HepG2 (cell line): Measurements from ENCODE around the gene LRRC45. TPM values are rescaled to one million over a fixed set of nuclear protein-coding genes. Genes with fewer than 3 reads are reported as not detected.

Source experiments
- AKNA ChIP-seq: sonication (generic); formaldehyde crosslinking; IDR thresholded peaks from 2 replicates; pipeline ENCODE4 v1.4.0; 2020; ENCODE audit warnings: missing genetic modification reagents, borderline replicate concordance
- BCLAF1 ChIP-seq: fragments of 450-650 bp; IDR thresholded peaks from 2 replicates; pipeline ENCODE4 v1.6.1; 2017; ENCODE audit warnings: mild to moderate bottlenecking
- FOSL2 ChIP-seq: sonication (generic); formaldehyde crosslinking; IDR thresholded peaks from 2 replicates; pipeline ENCODE4 v1.4.0; 2020; ENCODE audit warnings: missing genetic modification reagents
- HNRNPK ChIP-seq: fragments of 200-400 bp; formaldehyde crosslinking; IDR thresholded peaks from 2 replicates; pipeline ENCODE4 v1.6.1; 2018; ENCODE audit warnings: low read length, low read depth, moderate library complexity, mild to moderate bottlenecking; ENCODE audit not compliant: poor library complexity, severe bottlenecking
- ISX ChIP-seq: sonication (generic); formaldehyde crosslinking; conservative IDR thresholded peaks from 2 replicates; pipeline ENCODE4 v1.5.0; 2020; ENCODE audit warnings: missing genetic modification reagents
- MEF2D ChIP-seq: sonication (generic); formaldehyde crosslinking; IDR thresholded peaks from 2 replicates; pipeline ENCODE4 v1.5.1; 2020; ENCODE audit warnings: mild to moderate bottlenecking, missing genetic modification reagents
- MIER3 ChIP-seq: IDR thresholded peaks from 2 replicates; pipeline ENCODE4 v1.6.1; 2016; ENCODE audit warnings: missing compliant biosample characterization, borderline replicate concordance
- NR1H2 ChIP-seq: sonication (generic); formaldehyde crosslinking; IDR thresholded peaks from 2 replicates; pipeline ENCODE4 v1.8.1; 2022; ENCODE audit warnings: low read depth, missing genetic modification reagents, borderline replicate concordance
- TOPORS ChIP-seq: sonication (generic); formaldehyde crosslinking; IDR thresholded peaks from 2 replicates; pipeline ENCODE4 v1.8.0; 2023; ENCODE audit warnings: mild to moderate bottlenecking, missing genetic modification reagents
- ZNF225 ChIP-seq: sonication (generic); formaldehyde crosslinking; IDR thresholded peaks from 2 replicates; pipeline ENCODE4 v1.4.0; 2020; ENCODE audit warnings: mild to moderate bottlenecking, missing genetic modification reagents
- ZNF234 ChIP-seq: sonication (generic); formaldehyde crosslinking; conservative IDR thresholded peaks from 2 replicates; pipeline ENCODE4 v1.5.1; 2020; ENCODE audit warnings: mild to moderate bottlenecking, missing genetic modification reagents
- ZNF546 ChIP-seq: sonication (generic); formaldehyde crosslinking; conservative IDR thresholded peaks from 2 replicates; pipeline ENCODE4 v1.8.1; 2023; ENCODE audit warnings: mild to moderate bottlenecking, missing genetic modification reagents
- ZNF552 ChIP-seq: sonication (generic); formaldehyde crosslinking; IDR thresholded peaks from 2 replicates; pipeline ENCODE4 v1.9.0; 2022; ENCODE audit warnings: missing genetic modification reagents, mild to moderate bottlenecking, borderline replicate concordance
- ZNF629 ChIP-seq: sonication (generic); formaldehyde crosslinking; conservative IDR thresholded peaks from 2 replicates; pipeline ENCODE4 v1.5.0; 2020; ENCODE audit warnings: missing genetic modification reagents
- ZNF713 ChIP-seq: sonication (generic); formaldehyde crosslinking; IDR thresholded peaks from 2 replicates; pipeline ENCODE4 v1.4.0; 2020; ENCODE audit warnings: mild to moderate bottlenecking, missing genetic modification reagents
- ZNF839 ChIP-seq: sonication (generic); formaldehyde crosslinking; IDR thresholded peaks from 2 replicates; pipeline ENCODE4 v1.4.0; 2020; ENCODE audit warnings: missing genetic modification reagents, mild to moderate bottlenecking, borderline replicate concordance
- polyA plus RNA-seq, 8 experiments: library from polyadenylated mRNA; depleted of rRNA in 3 of 8; stranded (reverse) in 7 of 8; unstranded in 1 of 8; fragments of >200 nt; fragmentation: Illumina TruSeq in 4 of 8; extraction: Trizol in 4 of 8; gene quantifications; 2 replicates each; pipeline versions ENCODE4 v1.2.1 to v1.2.3, GENCODE V29; 2011 to 2016; ENCODE audit warnings: low read depth in 4 of 8, missing spikeins in 1 of 8, mixed read lengths in 1 of 8; ENCODE audit not compliant: insufficient read depth in 1 of 8
- total RNA-seq, 5 experiments: library from RNA; depleted of rRNA; stranded (reverse); fragments of >200 nt; fragmentation: Illumina TruSeq; extraction: Trizol; gene quantifications; 2 replicates each; pipeline ENCODE4 v1.2.3, GENCODE V29; 2016; ENCODE audit warnings: low read depth in 1 of 5
- TF ChIP-seq, protein P1 (sequence below): sonication (generic); formaldehyde crosslinking; IDR thresholded peaks from 2 replicates; pipeline ENCODE4 v1.4.0; 2020; ENCODE audit warnings: missing genetic modification reagents
- TF ChIP-seq, protein P2 (sequence below): sonication (generic); formaldehyde crosslinking; IDR thresholded peaks from 2 replicates; pipeline ENCODE4 v1.5.0; 2020; ENCODE audit warnings: mild to moderate bottlenecking, missing genetic modification reagents

The LRRC45 gene
- total and polyA plus RNA-seq, 2 of the 13 experiments (the other 11 are each of a cell fraction or from before 2014, with no cell fraction given): 11.6 to 48.1 TPM

DNA sequence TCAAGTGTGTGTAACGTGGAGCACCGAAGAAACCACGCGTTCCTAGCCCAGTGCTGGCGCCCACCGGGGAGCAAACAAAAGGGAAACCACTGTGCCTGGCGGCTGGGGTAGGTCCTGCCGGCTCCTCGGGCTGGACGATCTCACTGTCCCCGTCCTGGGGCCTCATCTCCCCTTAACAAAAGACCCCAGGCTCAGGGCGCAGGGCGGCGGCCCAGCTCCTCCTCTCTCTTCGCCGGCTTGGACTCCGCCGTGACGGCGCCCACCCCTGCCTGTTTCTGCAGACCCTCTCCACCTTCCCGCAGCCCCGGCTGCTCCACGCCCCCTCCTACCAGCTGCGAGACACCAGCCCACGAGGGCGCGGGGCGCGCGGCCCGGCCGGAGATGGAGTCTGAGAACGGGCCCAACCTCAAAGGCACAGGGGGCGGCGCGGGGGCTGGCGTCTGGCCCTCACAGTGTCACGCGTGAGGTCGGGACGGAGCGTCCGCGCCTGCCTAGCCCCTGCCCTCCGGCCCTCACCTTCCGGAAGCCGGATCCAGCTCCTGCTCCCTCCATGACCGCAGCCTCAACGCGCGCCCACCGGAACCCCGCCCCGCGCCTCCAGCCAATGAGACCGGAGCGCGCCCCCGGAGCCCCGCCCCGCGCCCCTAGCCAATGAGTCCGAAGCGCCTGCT, 660 bp upstream of the LRRC45 start, which contains the start of gene CENPX (continued):
- TF ChIP-seq ZNF552 (CRISPR knock-in tag) (0 out of 2 replicates have a peak, but pooled peaks have one; percentile 75), TOPORS (CRISPR knock-in tag) (no peak), MIER3 (CRISPR knock-in tag) (no peak), HNRNPK (peak; percentile 91), ZNF629 (CRISPR knock-in tag) (no peak), ZNF546 (CRISPR knock-in tag) (no peak), ZNF713 (CRISPR knock-in tag) (0 out of 2 replicates have a peak, but pooled peaks have one; percentile 30), BCLAF1 (no peak), ISX (CRISPR knock-in tag) (no peak; the same call in 1 of the 2 replicates), MEF2D (CRISPR knock-in tag) (no peak; the same call in 1 of the 2 replicates), NR1H2 (CRISPR knock-in tag) (peak; percentile 83; the same call in 1 of the 2 replicates), ZNF234 (CRISPR knock-in tag) (0 out of 2 replicates have a peak, but pooled peaks have one; percentile 74), FOSL2 (CRISPR knock-in tag) (no peak), AKNA (no peak), ZNF839 (CRISPR knock-in tag) (no peak), ZNF225 (CRISPR knock-in tag) (no peak)
- TF ChIP-seq, protein P1, sequence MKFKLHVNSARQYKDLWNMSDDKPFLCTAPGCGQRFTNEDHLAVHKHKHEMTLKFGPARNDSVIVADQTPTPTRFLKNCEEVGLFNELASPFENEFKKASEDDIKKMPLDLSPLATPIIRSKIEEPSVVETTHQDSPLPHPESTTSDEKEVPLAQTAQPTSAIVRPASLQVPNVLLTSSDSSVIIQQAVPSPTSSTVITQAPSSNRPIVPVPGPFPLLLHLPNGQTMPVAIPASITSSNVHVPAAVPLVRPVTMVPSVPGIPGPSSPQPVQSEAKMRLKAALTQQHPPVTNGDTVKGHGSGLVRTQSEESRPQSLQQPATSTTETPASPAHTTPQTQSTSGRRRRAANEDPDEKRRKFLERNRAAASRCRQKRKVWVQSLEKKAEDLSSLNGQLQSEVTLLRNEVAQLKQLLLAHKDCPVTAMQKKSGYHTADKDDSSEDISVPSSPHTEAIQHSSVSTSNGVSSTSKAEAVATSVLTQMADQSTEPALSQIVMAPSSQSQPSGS: no peak; the same call in 1 of the 2 replicates
- TF ChIP-seq, protein P2, sequence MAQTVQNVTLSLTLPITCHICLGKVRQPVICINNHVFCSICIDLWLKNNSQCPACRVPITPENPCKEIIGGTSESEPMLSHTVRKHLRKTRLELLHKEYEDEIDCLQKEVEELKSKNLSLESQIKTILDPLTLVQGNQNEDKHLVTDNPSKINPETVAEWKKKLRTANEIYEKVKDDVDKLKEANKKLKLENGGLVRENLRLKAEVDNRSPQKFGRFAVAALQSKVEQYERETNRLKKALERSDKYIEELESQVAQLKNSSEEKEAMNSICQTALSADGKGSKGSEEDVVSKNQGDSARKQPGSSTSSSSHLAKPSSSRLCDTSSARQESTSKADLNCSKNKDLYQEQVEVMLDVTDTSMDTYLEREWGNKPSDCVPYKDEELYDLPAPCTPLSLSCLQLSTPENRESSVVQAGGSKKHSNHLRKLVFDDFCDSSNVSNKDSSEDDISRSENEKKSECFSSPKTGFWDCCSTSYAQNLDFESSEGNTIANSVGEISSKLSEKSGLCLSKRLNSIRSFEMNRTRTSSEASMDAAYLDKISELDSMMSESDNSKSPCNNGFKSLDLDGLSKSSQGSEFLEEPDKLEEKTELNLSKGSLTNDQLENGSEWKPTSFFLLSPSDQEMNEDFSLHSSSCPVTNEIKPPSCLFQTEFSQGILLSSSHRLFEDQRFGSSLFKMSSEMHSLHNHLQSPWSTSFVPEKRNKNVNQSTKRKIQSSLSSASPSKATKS: no peak
